H1 (cell line): ENCODE results near the gene VAV2. TPM values are rescaled to one million over a fixed set of nuclear protein-coding genes. Genes with fewer than 3 reads are reported as not detected.

ENCODE experiments used
- CBX5 ChIP-seq: fragments of 300-800, 300-1000 bp; sonication (generic); IDR thresholded peaks from 2 replicates; pipeline ENCODE4 v1.7.1; 2016; ENCODE audit warnings: antibody characterized with exemption, low read length, low read depth
- CBX8 ChIP-seq: fragments of 300-800, 300-1000 bp; sonication (generic); IDR thresholded peaks from 2 replicates; pipeline ENCODE4 v1.7.1; 2016; ENCODE audit warnings: low read depth, low read length, borderline replicate concordance
- EGR1 ChIP-seq: IDR thresholded peaks from 2 replicates; pipeline ENCODE4 v1.6.1; 2011; ENCODE audit warnings: low read depth, low read length, borderline replicate concordance
- GABPA ChIP-seq: IDR thresholded peaks from 2 replicates; pipeline ENCODE4 v1.6.1; 2011; ENCODE audit warnings: mild to moderate bottlenecking, low read length, moderate library complexity, borderline replicate concordance; ENCODE audit not compliant: insufficient read depth
- JUND ChIP-seq: IDR thresholded peaks from 2 replicates; pipeline ENCODE4 v1.6.1; 2011; ENCODE audit warnings: mild to moderate bottlenecking, improper control_type of control experiment, low read length
- KDM1A ChIP-seq: fragments of 200-600, 300-600 bp; sonication (generic); IDR thresholded peaks from 2 replicates; pipeline ENCODE4 v1.7.1; 2016; ENCODE audit warnings: mild to moderate bottlenecking, low read length, borderline replicate concordance
- NANOG ChIP-seq: IDR thresholded peaks from 2 replicates; pipeline ENCODE4 v1.6.1; 2011; ENCODE audit warnings: low read length, low read depth, mild to moderate bottlenecking, inconsistent platforms; ENCODE audit not compliant: insufficient read depth, poor library complexity, severe bottlenecking
- TAF7 ChIP-seq: optimal IDR thresholded peaks from 2 replicates; pipeline ENCODE3; 2011; ENCODE audit warnings: low read depth, mild to moderate bottlenecking, inconsistent platforms, low read length, moderate library complexity, borderline replicate concordance
- TBP ChIP-seq: IDR thresholded peaks from 2 replicates; pipeline ENCODE4 v1.6.1; 2011; ENCODE audit warnings: low read depth, low read length, improper control_type of control experiment
- polyA plus RNA-seq, 7 experiments: library from polyadenylated mRNA; depleted of rRNA in 3 of 7; stranded (reverse) in 5 of 7; unstranded in 2 of 7; fragments of >200 nt in 5 of 7; fragments of 200-250 nt in 2 of 7; gene quantifications; 1 replicate in 5 of 7; 2 replicates in 1 of 7; 4 replicates in 1 of 7; pipeline versions ENCODE4 v1.2.1 to v1.2.3, GENCODE V29; 2011 to 2013; ENCODE audit warnings: missing spikeins in 2 of 7, mixed read lengths in 2 of 7
- total RNA-seq: library from RNA; stranded (reverse); fragmentation: NEBNext Ultra II Directional; extraction: Animal tissue kit (Norgen Biotek cat#: 25700); gene quantifications from 2 replicates; pipeline ENCODE4 v1.2.1, GENCODE V29; 2021
- TF ChIP-seq, protein P1 (sequence below): fragments of 300-600 bp; sonication (generic); IDR thresholded peaks from 2 replicates; pipeline ENCODE4 v1.7.1; 2012; ENCODE audit warnings: low read length, moderate library complexity, mild to moderate bottlenecking, inconsistent platforms; ENCODE audit not compliant: insufficient replicate concordance
- TF ChIP-seq, protein P2 (sequence below): IDR thresholded peaks from 2 replicates; pipeline ENCODE4 v1.6.1; 2011; ENCODE audit warnings: low read depth, mild to moderate bottlenecking, low read length; ENCODE audit not compliant: insufficient read depth

The VAV2 gene
- total and polyA plus RNA-seq, 2 of the 8 experiments (the other 6 are each of a cell fraction or from before 2014, with no cell fraction given): 13.6 to 37.6 TPM

DNA sequence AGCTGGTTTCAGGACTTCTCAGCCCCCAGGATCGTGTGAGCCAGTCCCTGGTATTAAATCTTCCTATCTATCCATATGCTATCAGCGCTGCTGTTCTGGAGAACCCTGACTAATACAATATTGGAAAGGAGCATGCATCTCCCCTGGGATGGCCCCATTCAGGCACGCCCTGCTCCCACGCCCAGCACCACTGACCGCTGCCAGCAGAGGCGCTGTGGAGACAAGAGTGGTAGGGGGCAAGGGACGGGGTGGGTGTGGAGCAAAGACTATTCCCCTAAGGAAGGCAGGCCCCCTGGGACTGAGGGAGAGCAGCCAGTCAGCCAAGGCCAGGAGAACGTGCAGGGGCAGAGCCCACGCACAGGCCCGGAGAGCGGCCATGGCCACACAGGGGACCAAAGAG lies 116.0 kb downstream of the VAV2 start (continued):
- TF ChIP-seq, protein P1, sequence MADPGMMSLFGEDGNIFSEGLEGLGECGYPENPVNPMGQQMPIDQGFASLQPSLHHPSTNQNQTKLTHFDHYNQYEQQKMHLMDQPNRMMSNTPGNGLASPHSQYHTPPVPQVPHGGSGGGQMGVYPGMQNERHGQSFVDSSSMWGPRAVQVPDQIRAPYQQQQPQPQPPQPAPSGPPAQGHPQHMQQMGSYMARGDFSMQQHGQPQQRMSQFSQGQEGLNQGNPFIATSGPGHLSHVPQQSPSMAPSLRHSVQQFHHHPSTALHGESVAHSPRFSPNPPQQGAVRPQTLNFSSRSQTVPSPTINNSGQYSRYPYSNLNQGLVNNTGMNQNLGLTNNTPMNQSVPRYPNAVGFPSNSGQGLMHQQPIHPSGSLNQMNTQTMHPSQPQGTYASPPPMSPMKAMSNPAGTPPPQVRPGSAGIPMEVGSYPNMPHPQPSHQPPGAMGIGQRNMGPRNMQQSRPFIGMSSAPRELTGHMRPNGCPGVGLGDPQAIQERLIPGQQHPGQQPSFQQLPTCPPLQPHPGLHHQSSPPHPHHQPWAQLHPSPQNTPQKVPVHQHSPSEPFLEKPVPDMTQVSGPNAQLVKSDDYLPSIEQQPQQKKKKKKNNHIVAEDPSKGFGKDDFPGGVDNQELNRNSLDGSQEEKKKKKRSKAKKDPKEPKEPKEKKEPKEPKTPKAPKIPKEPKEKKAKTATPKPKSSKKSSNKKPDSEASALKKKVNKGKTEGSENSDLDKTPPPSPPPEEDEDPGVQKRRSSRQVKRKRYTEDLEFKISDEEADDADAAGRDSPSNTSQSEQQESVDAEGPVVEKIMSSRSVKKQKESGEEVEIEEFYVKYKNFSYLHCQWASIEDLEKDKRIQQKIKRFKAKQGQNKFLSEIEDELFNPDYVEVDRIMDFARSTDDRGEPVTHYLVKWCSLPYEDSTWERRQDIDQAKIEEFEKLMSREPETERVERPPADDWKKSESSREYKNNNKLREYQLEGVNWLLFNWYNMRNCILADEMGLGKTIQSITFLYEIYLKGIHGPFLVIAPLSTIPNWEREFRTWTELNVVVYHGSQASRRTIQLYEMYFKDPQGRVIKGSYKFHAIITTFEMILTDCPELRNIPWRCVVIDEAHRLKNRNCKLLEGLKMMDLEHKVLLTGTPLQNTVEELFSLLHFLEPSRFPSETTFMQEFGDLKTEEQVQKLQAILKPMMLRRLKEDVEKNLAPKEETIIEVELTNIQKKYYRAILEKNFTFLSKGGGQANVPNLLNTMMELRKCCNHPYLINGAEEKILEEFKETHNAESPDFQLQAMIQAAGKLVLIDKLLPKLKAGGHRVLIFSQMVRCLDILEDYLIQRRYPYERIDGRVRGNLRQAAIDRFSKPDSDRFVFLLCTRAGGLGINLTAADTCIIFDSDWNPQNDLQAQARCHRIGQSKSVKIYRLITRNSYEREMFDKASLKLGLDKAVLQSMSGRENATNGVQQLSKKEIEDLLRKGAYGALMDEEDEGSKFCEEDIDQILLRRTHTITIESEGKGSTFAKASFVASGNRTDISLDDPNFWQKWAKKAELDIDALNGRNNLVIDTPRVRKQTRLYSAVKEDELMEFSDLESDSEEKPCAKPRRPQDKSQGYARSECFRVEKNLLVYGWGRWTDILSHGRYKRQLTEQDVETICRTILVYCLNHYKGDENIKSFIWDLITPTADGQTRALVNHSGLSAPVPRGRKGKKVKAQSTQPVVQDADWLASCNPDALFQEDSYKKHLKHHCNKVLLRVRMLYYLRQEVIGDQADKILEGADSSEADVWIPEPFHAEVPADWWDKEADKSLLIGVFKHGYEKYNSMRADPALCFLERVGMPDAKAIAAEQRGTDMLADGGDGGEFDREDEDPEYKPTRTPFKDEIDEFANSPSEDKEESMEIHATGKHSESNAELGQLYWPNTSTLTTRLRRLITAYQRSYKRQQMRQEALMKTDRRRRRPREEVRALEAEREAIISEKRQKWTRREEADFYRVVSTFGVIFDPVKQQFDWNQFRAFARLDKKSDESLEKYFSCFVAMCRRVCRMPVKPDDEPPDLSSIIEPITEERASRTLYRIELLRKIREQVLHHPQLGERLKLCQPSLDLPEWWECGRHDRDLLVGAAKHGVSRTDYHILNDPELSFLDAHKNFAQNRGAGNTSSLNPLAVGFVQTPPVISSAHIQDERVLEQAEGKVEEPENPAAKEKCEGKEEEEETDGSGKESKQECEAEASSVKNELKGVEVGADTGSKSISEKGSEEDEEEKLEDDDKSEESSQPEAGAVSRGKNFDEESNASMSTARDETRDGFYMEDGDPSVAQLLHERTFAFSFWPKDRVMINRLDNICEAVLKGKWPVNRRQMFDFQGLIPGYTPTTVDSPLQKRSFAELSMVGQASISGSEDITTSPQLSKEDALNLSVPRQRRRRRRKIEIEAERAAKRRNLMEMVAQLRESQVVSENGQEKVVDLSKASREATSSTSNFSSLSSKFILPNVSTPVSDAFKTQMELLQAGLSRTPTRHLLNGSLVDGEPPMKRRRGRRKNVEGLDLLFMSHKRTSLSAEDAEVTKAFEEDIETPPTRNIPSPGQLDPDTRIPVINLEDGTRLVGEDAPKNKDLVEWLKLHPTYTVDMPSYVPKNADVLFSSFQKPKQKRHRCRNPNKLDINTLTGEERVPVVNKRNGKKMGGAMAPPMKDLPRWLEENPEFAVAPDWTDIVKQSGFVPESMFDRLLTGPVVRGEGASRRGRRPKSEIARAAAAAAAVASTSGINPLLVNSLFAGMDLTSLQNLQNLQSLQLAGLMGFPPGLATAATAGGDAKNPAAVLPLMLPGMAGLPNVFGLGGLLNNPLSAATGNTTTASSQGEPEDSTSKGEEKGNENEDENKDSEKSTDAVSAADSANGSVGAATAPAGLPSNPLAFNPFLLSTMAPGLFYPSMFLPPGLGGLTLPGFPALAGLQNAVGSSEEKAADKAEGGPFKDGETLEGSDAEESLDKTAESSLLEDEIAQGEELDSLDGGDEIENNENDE: no peak
- no peak for TF ChIP-seq TBP
- TF ChIP-seq GABPA: peak; percentile 74; the same call in 1 of the 2 replicates
- TF ChIP-seq KDM1A: no peak
- TF ChIP-seq EGR1: no peak
- TF ChIP-seq TAF7: no peak
- TF ChIP-seq JUND: no peak
- TF ChIP-seq CBX5: no peak
- no peak for TF ChIP-seq CBX8
- TF ChIP-seq, protein P2, sequence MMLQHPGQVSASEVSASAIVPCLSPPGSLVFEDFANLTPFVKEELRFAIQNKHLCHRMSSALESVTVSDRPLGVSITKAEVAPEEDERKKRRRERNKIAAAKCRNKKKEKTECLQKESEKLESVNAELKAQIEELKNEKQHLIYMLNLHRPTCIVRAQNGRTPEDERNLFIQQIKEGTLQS: no peak
- TF ChIP-seq NANOG: no peak
